SK-N-MC (cell line): Measurements from ENCODE around the gene FAT3.

ENCODE experiments used
- EZH2 ChIP-seq: fragments of 200-600 bp; sonication (generic); IDR thresholded peaks from one replicate; pipeline ENCODE4 v1.6.1; 2017; ENCODE audit warnings: antibody characterized with exemption
- POLR2AphosphoS5 ChIP-seq: IDR thresholded peaks from 2 replicates; pipeline ENCODE4 v1.6.1; 2012; ENCODE audit warnings: mild to moderate bottlenecking, low read depth, low read length, borderline replicate concordance

GRCh38 chr11:92236856-92237255 lies 12.2 kb downstream of the FAT3 start:
- TF ChIP-seq EZH2 (no peak), POLR2AphosphoS5 (no peak)
